HPDE6-E6E7 (cell line): ENCODE data around the gene MAMDC2.
A peak's percentile ranks its signal among the peaks of the same experiment; 100 is the strongest.
"Not testable (repeated sequence)": the region's sequence is repeated elsewhere in the genome, so short reads cannot be mapped to it uniquely, and the experiment has no call there.

ENCODE experiments used
- DNase-seq: peaks from one replicate; pipeline ENCODE4 v3.0.0; 2011; ENCODE audit warnings: missing footprints; ENCODE audit errors: extremely low spot score

Gene MAMDC2

GRCh38 chr9:70197216-70198044 lies 153.8 kb downstream of the MAMDC2 start:
- DNase-seq: no peak

- not testable (repeated sequence) for DNase-seq
These were observed 161.1 kb downstream of the MAMDC2 start for GRCh38 chr9:70204743-70205142.

- DNase-seq: peak; percentile 20
These were observed 161.8 kb downstream of the MAMDC2 start for GRCh38 chr9:70205366-70206020.

- DNase-seq: no peak
These were observed 173.4 kb downstream of the MAMDC2 start for GRCh38 chr9:70217029-70217428.

GRCh38 chr9:70218767-70219166 lies 175.1 kb downstream of the MAMDC2 start:
- no peak for DNase-seq

- DNase-seq: no peak
These were observed 176.6 kb downstream of the MAMDC2 start for GRCh38 chr9:70220216-70220615.

- DNase-seq: no peak
These were observed 178.7 kb downstream of the MAMDC2 start for GRCh38 chr9:70222354-70222753.

GRCh38 chr9:70228118-70228517 lies 184.5 kb downstream of the MAMDC2 start:
- DNase-seq: no peak

GRCh38 chr9:70228611-70229010 lies 185.0 kb downstream of the MAMDC2 start:
- no peak for DNase-seq

- no peak for DNase-seq
These were observed 185.4 kb downstream of the MAMDC2 start for GRCh38 chr9:70229026-70229425.

GRCh38 chr9:70229579-70229978 lies 185.9 kb downstream of the MAMDC2 start:
- no peak for DNase-seq

- no peak for DNase-seq
These were observed 188.8 kb downstream of the MAMDC2 start for GRCh38 chr9:70232476-70232875.

- not testable (repeated sequence) for DNase-seq
These were observed 190.6 kb downstream of the MAMDC2 start for GRCh38 chr9:70234208-70234607.

- not testable (repeated sequence) for DNase-seq
These were observed 202.3 kb downstream of the MAMDC2 start for GRCh38 chr9:70245952-70246351.

GRCh38 chr9:70250221-70250620 lies 206.6 kb downstream of the MAMDC2 start:
- no peak for DNase-seq

GRCh38 chr9:70255486-70255885 lies 211.8 kb downstream of the MAMDC2 start:
- DNase-seq: no peak

GRCh38 chr9:70256123-70256551 lies 212.5 kb downstream of the MAMDC2 start:
- DNase-seq: peak; percentile 31

- DNase-seq: no peak
These were observed 213.9 kb downstream of the MAMDC2 start for GRCh38 chr9:70257502-70257901.

GRCh38 chr9:70257991-70258691 lies 214.5 kb downstream of the MAMDC2 start:
- peak; percentile 74 for DNase-seq

GRCh38 chr9:70258692-70259511 lies 215.3 kb downstream of the MAMDC2 start, which contains the start of gene SMC5:
TSS of gene SMC5 (plus strand) at chr9:70258978. CDS start at chr9:70259079, 101 bp downstream.
- peak; percentile 69 for DNase-seq

- DNase-seq: no peak
These were observed 215.8 kb downstream of the MAMDC2 start for GRCh38 chr9:70259512-70259802.

- DNase-seq: no peak
These were observed 216.4 kb downstream of the MAMDC2 start for GRCh38 chr9:70260007-70260443.
